NOMO-1 (cell line): ENCODE measurements around the gene VSTM4.

Experiments used
- DNase-seq, 2 experiments: peaks; one replicate each; lab custom pipeline; 2025; ENCODE audit not compliant: unreplicated experiment in 2 of 2; lab: John Stamatoyannopoulos, UW

Gene VSTM4

DNA sequence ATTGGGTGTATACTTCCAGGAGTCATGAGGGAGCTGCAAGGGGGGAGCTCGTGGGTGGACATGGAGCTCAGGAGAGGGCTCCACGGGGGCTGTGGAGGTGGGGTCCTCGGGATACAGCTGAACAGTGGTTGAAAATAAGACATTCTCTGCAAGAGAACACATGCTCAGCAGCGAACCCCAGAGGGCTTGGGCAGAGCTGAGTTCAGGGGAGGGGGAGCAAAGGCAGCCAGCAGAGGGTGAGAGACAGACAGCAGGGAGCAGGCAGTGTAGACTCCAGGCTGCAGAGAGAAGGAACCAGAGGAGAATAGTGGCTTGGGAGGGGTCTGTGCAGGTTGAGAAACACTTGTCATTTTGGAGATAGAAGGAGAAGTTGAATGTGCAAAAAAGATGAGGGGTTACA lies 102.7 kb downstream of the VSTM4 start:
- DNase-seq, result no peak

DNA sequence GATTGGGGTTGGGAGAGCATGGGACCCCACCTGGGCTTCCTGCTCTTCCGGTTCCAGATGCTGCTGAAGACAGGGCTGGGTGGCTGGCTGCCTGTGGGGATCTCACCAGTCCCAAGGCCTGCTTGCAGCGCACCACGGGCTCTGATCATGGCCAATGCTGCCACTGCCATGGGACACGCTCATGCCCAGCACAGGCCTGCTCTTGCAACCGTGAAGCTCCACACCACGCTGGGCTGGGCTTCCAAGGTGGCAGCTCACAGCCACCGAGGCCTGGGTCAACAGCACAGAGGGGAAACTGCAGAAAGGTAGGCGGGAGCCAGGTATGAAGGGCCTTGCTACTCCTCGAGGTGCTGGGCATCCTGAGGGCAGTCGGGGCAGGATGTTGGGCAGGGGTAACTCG lies 103.6 kb downstream of the VSTM4 start:
- DNase-seq, result no peak

- DNase-seq, result no peak
These were observed 104.5 kb downstream of the VSTM4 start for GRCh38 chr10:49010865-49011264.

- DNase-seq, result no peak
These were observed 105.0 kb downstream of the VSTM4 start for GRCh38 chr10:49010295-49010694.

DNA sequence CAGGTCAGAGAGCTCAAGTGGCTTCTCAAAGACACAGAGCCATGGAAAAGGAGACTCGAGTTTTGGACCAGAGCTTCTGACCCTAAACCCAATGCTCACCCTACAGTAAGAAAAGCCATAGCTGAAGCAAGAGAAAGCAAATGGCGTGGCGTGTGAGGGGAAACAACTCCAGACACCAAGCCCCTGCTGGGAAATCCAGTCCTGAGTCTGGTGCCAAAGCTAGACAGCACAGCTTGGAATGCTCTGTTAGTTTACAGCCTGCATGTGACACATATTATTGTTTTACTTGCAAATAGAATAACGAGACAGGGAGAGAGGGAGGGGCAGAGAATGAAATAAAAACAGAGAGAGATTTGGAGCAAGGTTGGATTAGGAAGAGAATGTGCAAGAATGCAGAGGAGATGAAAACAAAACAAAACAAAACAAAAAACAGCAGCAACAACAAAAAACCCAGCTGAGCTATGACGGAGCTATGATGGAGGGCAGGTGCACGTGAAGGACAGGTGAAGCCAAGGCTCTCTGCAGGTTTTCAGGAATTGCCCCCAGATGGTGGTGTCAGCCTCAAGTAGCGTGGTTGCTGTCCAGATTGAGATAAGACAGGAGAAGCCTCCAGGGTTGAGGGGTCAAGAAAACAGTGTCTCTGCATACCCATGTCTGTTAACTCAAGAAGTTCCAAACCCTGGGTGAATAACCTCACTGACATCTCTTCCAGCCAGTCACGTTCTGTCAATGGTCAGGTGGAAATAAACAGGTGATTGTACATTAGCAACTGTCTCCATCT lies 105.9 kb downstream of the VSTM4 start:
- DNase-seq, result no peak

- DNase-seq, result no peak
These were observed 106.7 kb downstream of the VSTM4 start for GRCh38 chr10:49008505-49009198.

DNA sequence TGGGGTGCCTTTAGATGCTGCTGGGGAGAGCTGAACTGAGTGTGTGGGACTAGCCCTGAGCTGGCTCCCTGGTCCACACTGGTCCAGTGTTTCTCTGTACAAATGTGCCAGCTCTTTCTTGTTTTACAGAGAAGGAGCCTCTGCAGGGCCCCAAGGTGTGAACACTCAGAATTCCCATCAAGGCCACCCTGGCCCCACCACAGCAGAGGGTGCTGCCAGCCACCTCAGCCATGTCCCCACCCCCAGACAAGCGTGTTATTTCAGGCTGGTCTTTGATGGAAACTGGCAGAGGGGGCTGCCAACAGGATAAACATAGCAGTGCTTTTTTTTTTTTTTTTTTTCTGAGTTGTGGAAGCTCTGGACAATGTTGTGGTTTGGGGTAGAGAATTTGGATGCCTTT lies 107.2 kb downstream of the VSTM4 start:
- DNase-seq, result no peak

GRCh38 chr10:49007129-49007528 lies 108.2 kb downstream of the VSTM4 start:
- no peak for DNase-seq

DNA sequence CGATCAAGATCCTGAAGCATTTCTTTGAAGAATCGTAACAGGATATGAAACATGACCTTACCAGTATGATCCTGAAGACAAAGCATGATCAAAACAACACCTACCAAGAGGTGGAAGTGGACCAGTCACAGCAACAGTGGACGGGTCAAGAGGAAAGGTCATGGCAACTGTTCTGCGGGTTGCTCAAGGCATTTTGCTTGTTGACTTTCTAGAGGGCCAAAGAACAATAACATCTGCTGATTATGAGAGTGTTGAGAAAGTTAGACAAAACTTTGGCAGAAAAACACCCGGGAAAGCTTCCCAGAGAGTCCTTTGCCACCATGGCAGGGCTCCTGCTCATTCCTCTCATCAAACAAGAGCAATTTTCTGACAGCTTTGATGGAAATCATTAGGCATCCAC lies 110.1 kb downstream of the VSTM4 start:
- DNase-seq, result no peak

- no peak for DNase-seq
These were observed 113.3 kb downstream of the VSTM4 start for GRCh38 chr10:49001870-49002672.

GRCh38 chr10:49001402-49001801 lies 113.9 kb downstream of the VSTM4 start:
- no peak for DNase-seq

DNA sequence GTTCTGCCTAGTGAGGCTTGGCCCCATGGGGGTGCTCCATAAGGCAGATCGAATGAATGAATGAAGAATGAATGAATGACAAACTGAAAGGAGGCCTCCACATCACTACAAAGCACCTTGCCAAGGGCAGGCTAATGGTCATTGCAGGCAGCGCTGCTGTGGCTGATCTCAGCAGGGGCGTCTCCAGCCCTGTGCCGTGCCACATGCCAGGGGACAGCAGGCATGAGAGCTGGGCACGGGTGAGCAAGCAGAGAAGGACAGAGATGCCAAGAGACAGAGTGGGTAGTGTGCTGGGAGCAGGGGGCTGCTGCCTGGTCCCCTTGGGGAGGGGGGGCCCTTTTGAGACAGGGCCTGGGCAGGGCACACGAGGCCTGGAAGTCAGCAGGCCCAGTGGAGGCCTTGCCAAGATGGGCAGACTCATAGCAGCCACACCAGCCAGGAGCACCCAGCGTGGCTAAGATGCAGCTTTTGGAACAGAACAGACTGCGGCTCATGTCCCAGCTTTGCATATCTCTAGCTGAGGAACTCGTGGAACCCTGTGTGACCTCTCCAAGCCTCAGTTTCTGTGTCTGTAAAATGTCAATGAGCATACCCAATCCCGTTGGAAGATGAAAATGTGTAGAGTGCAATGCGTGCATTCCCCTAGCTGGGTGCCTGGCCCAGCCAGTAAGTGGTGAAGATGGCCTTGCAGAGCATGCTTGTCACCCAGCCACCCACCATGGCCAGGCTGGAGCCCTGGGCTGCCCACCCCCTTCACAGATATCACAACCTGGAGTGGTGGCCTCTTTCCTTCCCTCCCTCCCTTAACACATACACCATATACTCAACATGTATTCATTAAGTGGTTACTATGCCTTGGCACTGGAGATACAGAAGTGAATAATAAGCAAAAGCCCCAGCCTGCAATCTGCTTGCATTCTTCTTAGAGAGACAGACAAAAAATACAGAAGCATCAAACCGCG lies 114.6 kb downstream of the VSTM4 start:
- no peak for DNase-seq

DNA sequence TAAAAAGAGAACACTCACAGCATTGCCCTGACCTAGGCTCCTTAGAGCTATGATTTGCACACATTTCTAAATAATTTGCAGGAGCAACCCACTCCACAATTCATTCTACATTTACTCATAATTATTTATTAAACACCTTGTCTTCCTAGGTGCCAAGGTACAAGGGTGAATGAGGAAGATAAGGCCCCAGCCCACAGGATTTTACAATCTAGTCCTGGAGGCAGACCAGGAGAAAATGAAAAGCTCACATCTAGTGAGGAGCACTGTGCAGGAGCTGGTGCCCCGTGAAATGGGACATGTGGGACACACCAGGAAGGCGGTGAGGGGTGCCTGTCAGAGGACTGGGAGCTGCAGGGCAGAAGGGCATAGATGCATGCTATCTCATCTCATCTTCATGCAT lies 116.0 kb downstream of the VSTM4 start:
- no peak for DNase-seq

GRCh38 chr10:48996329-48996728 lies 119.0 kb downstream of the VSTM4 start:
- no peak for DNase-seq

GRCh38 chr10:48993627-48994026 lies 121.7 kb downstream of the VSTM4 start:
- no peak for DNase-seq

- no peak for DNase-seq
These were observed 125.1 kb downstream of the VSTM4 start for GRCh38 chr10:48990226-48990625.

DNA sequence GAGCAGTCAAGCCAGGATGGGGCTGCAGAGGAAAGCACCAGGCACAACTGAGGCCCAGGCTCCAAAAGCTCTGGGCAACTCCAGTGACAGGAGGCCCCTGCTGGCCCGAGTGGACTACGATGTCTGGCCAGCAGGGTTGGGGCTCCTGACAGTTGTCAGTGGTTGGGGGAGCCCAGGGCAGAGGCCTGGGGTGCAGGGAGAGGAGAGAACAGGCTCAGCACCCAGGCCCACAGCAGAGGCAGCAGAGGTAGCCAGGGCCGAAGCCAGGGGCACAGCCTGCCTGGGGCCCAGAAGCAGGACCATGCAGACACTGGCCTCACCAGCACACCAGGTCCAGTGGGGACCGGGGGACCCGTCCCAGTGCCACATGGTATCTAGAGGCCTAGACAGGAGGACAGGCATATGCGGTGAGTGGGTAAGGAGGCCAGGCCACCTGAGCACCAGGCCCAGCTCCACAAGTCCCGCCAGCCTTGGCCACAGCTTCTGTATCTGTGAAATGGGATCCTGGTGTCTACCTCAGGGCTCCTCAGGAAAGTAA lies 129.6 kb downstream of the VSTM4 start:
- no peak for DNase-seq

- no peak for DNase-seq
These were observed 131.5 kb downstream of the VSTM4 start for GRCh38 chr10:48983648-48984351.

- DNase-seq, result no peak
These were observed 132.7 kb downstream of the VSTM4 start for GRCh38 chr10:48982584-48982983.
